COLO668 (cell line): Measurements from ENCODE around the gene ADARB1.

Source experiments
- DNase-seq: peaks from one replicate; lab custom pipeline; 2025; ENCODE audit not compliant: unreplicated experiment; lab: John Stamatoyannopoulos, UW

The ADARB1 gene

GRCh38 chr21:45074818-45075595 lies 627 bp downstream of the ADARB1 start:
- DNase-seq, result peak; percentile 64

GRCh38 chr21:45075596-45076244 lies 1.3 kb downstream of the ADARB1 start:
- DNase-seq, result no peak

- DNase-seq, result no peak
Observed at GRCh38 chr21:45076245-45076711, 1.9 kb downstream of the ADARB1 start.

DNA sequence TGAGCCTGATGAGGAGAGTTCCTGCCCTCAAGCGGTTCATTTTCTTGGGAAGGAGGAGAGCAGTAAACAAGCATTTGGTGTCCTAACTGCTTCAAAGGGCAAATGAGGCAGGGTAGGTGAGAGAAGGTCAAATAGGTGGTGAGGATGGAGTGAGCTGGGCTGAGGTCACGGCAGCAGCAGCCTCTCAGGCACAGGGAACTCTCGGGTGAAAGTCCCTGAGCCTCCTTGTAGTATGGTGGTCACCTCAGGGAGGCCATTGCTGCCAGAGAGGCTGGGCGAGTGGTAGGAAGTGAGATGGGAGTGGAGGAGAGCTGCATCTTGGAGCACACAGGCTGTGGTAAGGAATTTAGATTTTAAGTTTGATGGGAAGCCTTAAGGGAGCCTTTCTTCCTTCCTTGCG lies 4.0 kb downstream of the ADARB1 start:
- DNase-seq, result no peak

DNA sequence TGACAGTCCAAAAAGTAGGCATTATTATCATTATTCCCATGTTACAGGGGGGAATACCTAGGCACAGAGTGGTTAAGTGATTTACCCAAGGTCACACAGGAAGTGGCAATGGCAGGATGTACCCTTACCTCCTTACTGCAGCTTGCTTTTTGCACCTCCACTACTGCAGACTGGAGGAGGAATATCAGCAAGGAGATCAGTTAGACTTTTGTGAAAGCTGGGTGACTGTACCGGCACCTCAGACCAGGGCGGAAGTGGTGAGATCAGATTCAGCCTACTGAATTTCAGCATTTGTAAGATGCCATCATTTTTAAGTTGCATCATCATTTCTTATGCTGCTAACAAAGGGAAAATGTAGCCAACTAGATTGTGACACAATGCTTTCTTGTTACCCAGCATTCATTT lies 4.5 kb downstream of the ADARB1 start:
- no peak for DNase-seq

GRCh38 chr21:45079351-45079750 lies 5.0 kb downstream of the ADARB1 start:
- DNase-seq, result no peak

DNA sequence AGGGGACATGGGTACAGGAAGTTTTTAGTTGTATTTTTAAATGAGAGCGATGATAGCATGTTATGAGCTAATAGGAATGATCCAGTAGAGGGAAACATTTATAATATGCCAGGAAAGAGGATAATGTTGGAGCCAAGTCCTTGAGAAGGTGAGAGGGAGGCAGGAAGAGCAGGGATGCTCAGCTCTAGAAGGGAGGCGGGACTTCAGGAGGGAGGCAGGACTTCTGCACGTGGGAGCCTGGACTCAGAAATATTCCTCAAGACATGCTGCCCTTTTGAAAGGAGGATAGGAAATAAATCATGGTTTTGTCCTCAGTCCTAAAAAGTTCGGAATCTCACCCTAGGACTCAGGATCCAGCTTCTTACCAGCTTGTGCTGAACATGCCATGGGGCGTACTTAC lies 5.9 kb downstream of the ADARB1 start:
- no peak for DNase-seq

GRCh38 chr21:45080639-45081414 lies 6.4 kb downstream of the ADARB1 start:
- DNase-seq, result no peak

DNA sequence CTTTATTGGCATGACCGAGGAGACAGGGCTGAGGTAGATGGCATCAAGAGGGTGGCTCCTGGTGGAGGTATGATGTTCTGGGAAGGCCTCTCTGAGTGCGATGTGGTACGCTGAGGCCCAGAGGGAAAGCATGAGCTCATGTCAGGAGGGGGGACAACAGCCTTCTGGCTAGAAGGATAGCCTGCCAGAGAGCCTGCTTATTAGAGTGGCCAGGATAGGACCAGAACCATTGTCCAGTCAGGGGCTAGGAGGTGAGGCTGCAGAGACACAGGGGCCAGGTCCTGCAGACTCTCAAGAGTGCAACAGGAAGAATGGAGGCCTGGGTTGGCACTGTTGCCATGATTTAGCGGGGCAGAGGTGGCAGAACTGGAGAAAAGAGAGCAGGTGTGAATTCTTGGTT lies 7.3 kb downstream of the ADARB1 start:
- no peak for DNase-seq

DNA sequence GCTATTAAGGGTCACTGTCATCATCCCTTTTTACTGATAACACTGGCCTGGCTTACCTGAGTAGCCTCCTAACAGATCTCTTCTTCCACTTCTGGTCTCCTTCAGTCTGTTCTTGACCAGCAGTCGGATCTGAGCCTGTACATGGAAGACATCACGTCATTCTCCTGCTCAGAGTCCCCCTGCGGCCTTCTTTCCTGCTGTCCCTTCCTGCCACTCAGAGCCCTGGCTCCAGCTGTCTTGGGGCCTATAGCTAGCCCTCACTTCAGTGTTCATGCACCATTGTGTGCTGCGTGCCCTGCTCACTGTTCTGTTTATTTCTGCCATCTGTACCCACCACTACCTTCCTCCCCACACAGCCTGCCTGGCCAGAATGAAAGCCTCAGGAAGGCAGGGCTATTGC lies 8.4 kb downstream of the ADARB1 start:
- no peak for DNase-seq

- DNase-seq, result no peak
Observed at GRCh38 chr21:45084121-45084520, 9.7 kb downstream of the ADARB1 start.

DNA sequence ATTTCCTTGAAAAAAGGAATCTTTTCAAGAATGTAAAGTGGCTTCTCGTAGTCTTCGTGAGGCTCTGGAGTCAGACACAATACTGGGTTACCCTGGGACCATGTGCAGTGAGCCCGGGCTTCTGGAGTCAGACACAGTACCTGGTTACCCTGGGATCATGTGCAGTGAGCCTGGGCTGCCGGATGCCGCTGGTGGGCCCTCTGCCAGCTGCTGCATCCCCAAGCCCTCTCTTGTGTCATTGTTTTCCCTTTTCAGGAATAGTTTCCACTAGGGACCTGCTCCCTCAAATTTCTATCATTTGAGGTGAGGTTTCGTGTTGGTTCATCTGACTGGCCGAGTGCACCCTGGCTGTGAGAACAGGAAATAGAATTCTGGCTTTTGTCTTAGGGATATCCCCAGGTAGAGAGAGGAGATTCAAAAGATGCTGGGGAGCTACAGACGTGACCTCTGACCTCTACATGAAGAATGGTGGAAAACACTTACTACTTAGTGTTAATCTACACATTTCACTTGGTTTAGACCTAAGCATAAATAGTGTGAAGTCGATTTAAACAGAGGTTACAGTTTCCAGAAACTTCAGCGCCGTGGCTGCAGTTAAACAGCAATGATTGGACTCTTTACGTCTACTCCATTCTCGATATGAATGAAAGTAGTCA lies 10.6 kb downstream of the ADARB1 start:
- no peak for DNase-seq

DNA sequence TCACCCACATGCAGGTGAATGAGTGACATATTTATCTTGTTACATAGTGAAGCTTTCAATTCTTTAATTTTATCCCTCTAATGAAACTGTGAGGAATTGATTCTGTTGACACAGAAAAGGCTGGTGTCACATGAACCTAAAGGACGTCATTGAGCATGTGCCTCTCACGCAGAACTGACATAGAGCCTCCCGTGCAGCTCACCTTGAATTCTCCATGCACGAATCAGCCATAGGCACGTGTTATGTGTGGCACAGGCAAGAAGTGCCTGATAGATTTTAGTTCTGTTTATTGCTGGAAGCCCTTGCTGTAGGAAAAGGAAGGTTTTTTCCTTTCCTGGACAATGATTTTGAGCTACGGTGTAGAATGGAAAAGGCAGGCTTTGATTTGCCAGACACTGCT lies 11.3 kb downstream of the ADARB1 start:
- DNase-seq, result no peak

- no peak for DNase-seq
Observed at GRCh38 chr21:45086337-45086958, 12.1 kb downstream of the ADARB1 start.

DNA sequence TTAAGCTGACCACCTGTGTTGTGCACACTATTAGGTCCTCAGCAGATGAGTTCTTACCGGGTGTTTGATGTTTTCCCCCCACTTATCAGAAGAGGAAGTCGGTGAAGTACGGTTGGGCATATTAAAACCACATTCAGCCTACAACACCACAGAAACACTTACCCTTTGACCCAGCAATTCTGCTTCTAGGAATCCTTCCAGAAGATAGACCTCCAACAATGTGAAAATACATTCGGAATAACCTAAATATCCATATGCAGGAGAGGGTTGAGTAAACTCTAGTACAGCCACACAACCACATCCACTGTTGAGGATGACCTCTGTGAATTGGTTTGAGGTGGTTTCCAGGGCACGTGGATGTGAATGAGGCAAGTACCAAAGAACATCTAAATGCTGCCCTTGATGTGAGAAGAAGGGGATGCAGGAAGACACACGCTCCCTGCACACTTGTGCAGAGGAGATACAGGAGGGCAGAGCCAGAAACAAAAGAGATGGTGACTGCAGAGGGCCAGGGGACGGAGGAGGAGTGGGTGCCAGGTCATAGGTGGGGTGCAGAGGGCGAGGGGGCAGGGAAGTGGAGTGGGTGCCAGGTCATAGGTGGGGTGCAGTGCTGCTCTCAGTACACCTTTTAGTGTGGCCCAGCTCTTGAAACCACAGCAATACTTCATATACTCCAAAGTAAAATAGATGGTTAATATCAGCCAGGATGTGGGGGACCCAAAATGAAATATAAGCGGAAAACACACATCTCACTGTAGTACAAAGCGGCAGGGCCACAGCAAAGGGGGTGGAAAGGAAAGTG lies 12.8 kb downstream of the ADARB1 start:
- DNase-seq, result no peak

- DNase-seq, result no peak
Observed at GRCh38 chr21:45088116-45088515, 13.7 kb downstream of the ADARB1 start.

GRCh38 chr21:45088729-45089128 lies 14.3 kb downstream of the ADARB1 start:
- DNase-seq, result no peak

DNA sequence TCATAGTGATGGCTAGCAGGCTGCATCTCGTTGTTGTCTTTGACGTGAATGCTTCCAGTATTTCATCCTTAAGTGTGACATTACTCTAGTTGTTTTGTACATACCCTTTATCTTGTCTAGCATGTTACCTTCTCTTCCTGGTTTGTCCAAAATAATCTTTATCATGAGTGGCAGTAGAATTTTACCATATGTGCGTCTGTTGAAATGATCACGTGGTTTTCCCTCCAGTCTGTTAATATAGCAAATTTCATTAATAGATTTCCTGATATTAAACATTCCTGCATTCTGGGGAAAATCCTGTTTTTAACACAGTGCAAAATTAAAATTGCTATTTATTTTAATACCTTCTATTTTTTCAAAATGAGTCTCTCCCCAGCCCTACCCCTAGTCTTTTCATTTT lies 15.6 kb downstream of the ADARB1 start:
- DNase-seq, result no peak

DNA sequence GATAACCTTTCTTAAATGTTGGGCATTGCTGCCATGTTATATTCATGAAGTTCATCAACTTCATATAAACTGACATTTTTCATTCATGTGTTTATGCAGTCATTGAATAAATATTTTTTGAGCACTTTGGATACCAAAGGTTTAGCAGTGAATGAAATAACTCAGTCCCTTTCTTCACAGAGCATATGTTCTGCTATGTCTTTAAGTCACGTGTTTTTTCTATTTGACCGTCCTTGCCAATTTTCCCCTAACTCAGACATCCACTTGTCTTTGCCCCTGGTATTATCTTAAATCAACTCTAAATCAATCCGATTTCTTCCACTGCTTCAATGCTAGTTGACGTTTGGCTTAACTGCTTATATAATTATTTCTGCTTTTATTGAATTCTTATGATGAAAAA lies 16.6 kb downstream of the ADARB1 start:
- DNase-seq, result no peak
